Measurements from ENCODE around the gene ZBTB14.

The ZBTB14 gene

GRCh38 chr18:5294113-5294456 lies 1.4 kb downstream of the ZBTB14 start:
- no peak for DNase-seq (ENCODE audit: low spot score)

GRCh38 chr18:5288517-5288935 lies 7.0 kb downstream of the ZBTB14 start:
- DNase-seq (ENCODE audit: low spot score): no peak

- no peak for DNase-seq (ENCODE audit: low spot score)
Observed at GRCh38 chr18:5287854-5288253, 7.7 kb downstream of the ZBTB14 start.

GRCh38 chr18:5286525-5286924 lies 9.0 kb downstream of the ZBTB14 start:
- no peak for DNase-seq (ENCODE audit: low spot score)

GRCh38 chr18:5285326-5285725 lies 10.2 kb downstream of the ZBTB14 start:
- DNase-seq (ENCODE audit: low spot score): no peak

GRCh38 chr18:5284808-5285207 lies 10.7 kb downstream of the ZBTB14 start:
- DNase-seq (ENCODE audit: low spot score): no peak

- DNase-seq (ENCODE audit: low spot score): no peak
Observed at GRCh38 chr18:5282770-5283169, 12.8 kb downstream of the ZBTB14 start.

GRCh38 chr18:5276947-5277346 lies 18.6 kb downstream of the ZBTB14 start:
- no peak for DNase-seq (ENCODE audit: low spot score)

GRCh38 chr18:5275872-5276271 lies 19.7 kb downstream of the ZBTB14 start:
- DNase-seq (ENCODE audit: low spot score): no peak

- DNase-seq (ENCODE audit: low spot score): no peak
Observed at GRCh38 chr18:5268874-5269273, 26.7 kb downstream of the ZBTB14 start.

- no peak for DNase-seq (ENCODE audit: low spot score)
Observed at GRCh38 chr18:5266721-5267120, 28.8 kb downstream of the ZBTB14 start.

- no peak for DNase-seq (ENCODE audit: low spot score)
Observed at GRCh38 chr18:5253910-5254309, 41.6 kb downstream of the ZBTB14 start.

GRCh38 chr18:5251117-5251516 lies 44.4 kb downstream of the ZBTB14 start:
- no peak for DNase-seq (ENCODE audit: low spot score)

- no peak for DNase-seq (ENCODE audit: low spot score)
Observed at GRCh38 chr18:5250603-5251002, 44.9 kb downstream of the ZBTB14 start.

- no peak for DNase-seq (ENCODE audit: low spot score)
Observed at GRCh38 chr18:5244941-5245340, 50.6 kb downstream of the ZBTB14 start.

- no peak for DNase-seq (ENCODE audit: low spot score)
Observed at GRCh38 chr18:5239447-5239846, 56.1 kb downstream of the ZBTB14 start.

Data from GM03348 (cell line).